HepG2 (cell line): ENCODE measurements around the gene NT5C3B. TPM values are rescaled to one million over a fixed set of nuclear protein-coding genes. Genes with fewer than 3 reads are reported as not detected.

ENCODE experiments used
- DPF2 ChIP-seq: sonication (generic); formaldehyde crosslinking; IDR thresholded peaks from 2 replicates; pipeline ENCODE4 v1.4.0; 2020; ENCODE audit warnings: mild to moderate bottlenecking, low read depth, missing genetic modification reagents, borderline replicate concordance
- EHMT2 ChIP-seq: fragments of 200-600 bp; sonication (generic); IDR thresholded peaks from 2 replicates; pipeline ENCODE4 v1.7.0; 2017; ENCODE audit warnings: antibody characterized with exemption, low read depth, low read length, borderline replicate concordance
- FOXC1 ChIP-seq: sonication (generic); formaldehyde crosslinking; IDR thresholded peaks from 2 replicates; pipeline ENCODE4 v1.8.0; 2022; ENCODE audit warnings: mild to moderate bottlenecking, missing genetic modification reagents, borderline replicate concordance
- JUND ChIP-seq: sonication (generic); formaldehyde crosslinking; IDR thresholded peaks from 2 replicates; pipeline ENCODE4 v1.8.0; 2022; ENCODE audit warnings: mild to moderate bottlenecking, missing genetic modification reagents
- KAT8 ChIP-seq: IDR thresholded peaks from 2 replicates; pipeline ENCODE4 v1.6.1; 2016; ENCODE audit warnings: missing genetic modification reagents, missing compliant biosample characterization
- NFRKB ChIP-seq: fragments of 450-650 bp; IDR thresholded peaks from 2 replicates; pipeline ENCODE4 v1.6.1; 2017
- SRY ChIP-seq: sonication (generic); formaldehyde crosslinking; IDR thresholded peaks from 2 replicates; pipeline ENCODE4 v1.8.0; 2022; ENCODE audit warnings: mild to moderate bottlenecking, missing genetic modification reagents
- ZEB1 ChIP-seq: IDR thresholded peaks from 2 replicates; pipeline ENCODE4 v1.6.1; 2012; ENCODE audit warnings: mild to moderate bottlenecking, low read depth, inconsistent platforms; ENCODE audit not compliant: insufficient replicate concordance
- ZIK1 ChIP-seq: sonication (generic); formaldehyde crosslinking; IDR thresholded peaks from 2 replicates; pipeline ENCODE4 v1.5.0; 2020; ENCODE audit warnings: mild to moderate bottlenecking, low read depth, missing genetic modification reagents, borderline replicate concordance
- ZNF160 ChIP-seq: sonication (generic); formaldehyde crosslinking; IDR thresholded peaks from 2 replicates; pipeline ENCODE4 v1.8.0; 2022; ENCODE audit warnings: mild to moderate bottlenecking, inconsistent platforms, missing genetic modification reagents
- ZNF331 ChIP-seq: sonication (generic); formaldehyde crosslinking; IDR thresholded peaks from 2 replicates; pipeline ENCODE4 v1.4.0; 2020; ENCODE audit warnings: missing genetic modification reagents
- ZNF335 ChIP-seq: sonication (generic); formaldehyde crosslinking; IDR thresholded peaks from 2 replicates; pipeline ENCODE4 v1.4.0; 2020; ENCODE audit warnings: missing genetic modification reagents
- ZNF747 ChIP-seq: sonication (generic); formaldehyde crosslinking; IDR thresholded peaks from 2 replicates; pipeline ENCODE4 v1.8.1; 2023; ENCODE audit warnings: missing genetic modification reagents, mild to moderate bottlenecking, borderline replicate concordance
- ZNF841 ChIP-seq: sonication (generic); formaldehyde crosslinking; IDR thresholded peaks from 2 replicates; pipeline ENCODE4 v1.8.1; 2023; ENCODE audit warnings: missing genetic modification reagents, borderline replicate concordance
- ZSCAN31 ChIP-seq: sonication (generic); formaldehyde crosslinking; IDR thresholded peaks from 2 replicates; pipeline ENCODE4 v1.5.0; 2020; ENCODE audit warnings: low read depth, mild to moderate bottlenecking, missing genetic modification reagents
- ZSCAN9 ChIP-seq: IDR thresholded peaks from 2 replicates; pipeline ENCODE4 v1.6.1; 2016; ENCODE audit warnings: borderline replicate concordance
- polyA plus RNA-seq, 8 experiments: library from polyadenylated mRNA; depleted of rRNA in 3 of 8; stranded (reverse) in 7 of 8; unstranded in 1 of 8; fragments of >200 nt; fragmentation: Illumina TruSeq in 4 of 8; extraction: Trizol in 4 of 8; gene quantifications; 2 replicates each; pipeline versions ENCODE4 v1.2.1 to v1.2.3, GENCODE V29; 2011 to 2016; ENCODE audit warnings: low read depth in 4 of 8, missing spikeins in 1 of 8, mixed read lengths in 1 of 8; ENCODE audit not compliant: insufficient read depth in 1 of 8
- total RNA-seq, 5 experiments: library from RNA; depleted of rRNA; stranded (reverse); fragments of >200 nt; fragmentation: Illumina TruSeq; extraction: Trizol; gene quantifications; 2 replicates each; pipeline ENCODE4 v1.2.3, GENCODE V29; 2016; ENCODE audit warnings: low read depth in 1 of 5
- TF ChIP-seq, protein P1 (sequence below): sonication (generic); formaldehyde crosslinking; IDR thresholded peaks from 2 replicates; pipeline ENCODE4 v1.4.0; 2020; ENCODE audit warnings: missing genetic modification reagents, borderline replicate concordance
- TF ChIP-seq, protein P2 (sequence below): sonication (generic); formaldehyde crosslinking; conservative IDR thresholded peaks from 2 replicates; pipeline ENCODE4 v1.5.0; 2020; ENCODE audit warnings: missing genetic modification reagents
- TF ChIP-seq, protein P3 (sequence below): sonication (generic); formaldehyde crosslinking; IDR thresholded peaks from 2 replicates; pipeline ENCODE4 v1.8.1; 2023; ENCODE audit warnings: missing genetic modification reagents, inconsistent platforms, borderline replicate concordance
- TF ChIP-seq, protein P4 (sequence below): sonication (generic); formaldehyde crosslinking; IDR thresholded peaks from 2 replicates; pipeline ENCODE4 v1.8.0; 2022; ENCODE audit warnings: mild to moderate bottlenecking, missing genetic modification reagents, borderline replicate concordance
- TF ChIP-seq, protein P5 (sequence below): sonication (generic); formaldehyde crosslinking; conservative IDR thresholded peaks from 2 replicates; pipeline ENCODE4 v1.4.0; 2020; ENCODE audit warnings: missing genetic modification reagents

Gene NT5C3B
- total and polyA plus RNA-seq, 2 of the 13 experiments (the other 11 are each of a cell fraction or from before 2014, with no cell fraction given) = 104 to 126 TPM

DNA sequence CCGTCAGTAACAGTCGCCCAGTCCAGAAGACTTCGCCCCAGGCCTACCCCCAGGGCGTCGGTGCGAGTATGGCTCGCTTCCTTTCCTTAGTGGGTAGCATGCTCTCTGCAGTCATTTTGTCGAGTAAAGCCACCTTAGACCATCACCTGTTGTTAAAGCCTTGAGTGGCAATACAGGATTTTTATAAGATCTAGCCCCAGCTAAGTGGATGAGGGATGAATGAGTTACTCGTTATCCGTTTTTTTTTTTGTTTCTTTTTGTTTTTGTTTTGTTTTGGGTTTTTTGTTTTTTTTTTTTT is 29.5 kb upstream of the NT5C3B start (continued):
- TF ChIP-seq EHMT2 = no peak
- no peak for TF ChIP-seq NFRKB
- TF ChIP-seq ZNF335 = no peak
- TF ChIP-seq DPF2 (CRISPR knock-in tag) = no peak
- peak; percentile 15; the same call in 1 of the 2 replicates for TF ChIP-seq ZNF331
- TF ChIP-seq ZSCAN31 (CRISPR knock-in tag) = no peak
- TF ChIP-seq ZIK1 (CRISPR knock-in tag) = no peak
- peak; percentile 12; the same call in 1 of the 2 replicates for TF ChIP-seq ZSCAN9 (CRISPR knock-in tag)
- no peak for TF ChIP-seq JUND (CRISPR knock-in tag)
- TF ChIP-seq, protein P1, sequence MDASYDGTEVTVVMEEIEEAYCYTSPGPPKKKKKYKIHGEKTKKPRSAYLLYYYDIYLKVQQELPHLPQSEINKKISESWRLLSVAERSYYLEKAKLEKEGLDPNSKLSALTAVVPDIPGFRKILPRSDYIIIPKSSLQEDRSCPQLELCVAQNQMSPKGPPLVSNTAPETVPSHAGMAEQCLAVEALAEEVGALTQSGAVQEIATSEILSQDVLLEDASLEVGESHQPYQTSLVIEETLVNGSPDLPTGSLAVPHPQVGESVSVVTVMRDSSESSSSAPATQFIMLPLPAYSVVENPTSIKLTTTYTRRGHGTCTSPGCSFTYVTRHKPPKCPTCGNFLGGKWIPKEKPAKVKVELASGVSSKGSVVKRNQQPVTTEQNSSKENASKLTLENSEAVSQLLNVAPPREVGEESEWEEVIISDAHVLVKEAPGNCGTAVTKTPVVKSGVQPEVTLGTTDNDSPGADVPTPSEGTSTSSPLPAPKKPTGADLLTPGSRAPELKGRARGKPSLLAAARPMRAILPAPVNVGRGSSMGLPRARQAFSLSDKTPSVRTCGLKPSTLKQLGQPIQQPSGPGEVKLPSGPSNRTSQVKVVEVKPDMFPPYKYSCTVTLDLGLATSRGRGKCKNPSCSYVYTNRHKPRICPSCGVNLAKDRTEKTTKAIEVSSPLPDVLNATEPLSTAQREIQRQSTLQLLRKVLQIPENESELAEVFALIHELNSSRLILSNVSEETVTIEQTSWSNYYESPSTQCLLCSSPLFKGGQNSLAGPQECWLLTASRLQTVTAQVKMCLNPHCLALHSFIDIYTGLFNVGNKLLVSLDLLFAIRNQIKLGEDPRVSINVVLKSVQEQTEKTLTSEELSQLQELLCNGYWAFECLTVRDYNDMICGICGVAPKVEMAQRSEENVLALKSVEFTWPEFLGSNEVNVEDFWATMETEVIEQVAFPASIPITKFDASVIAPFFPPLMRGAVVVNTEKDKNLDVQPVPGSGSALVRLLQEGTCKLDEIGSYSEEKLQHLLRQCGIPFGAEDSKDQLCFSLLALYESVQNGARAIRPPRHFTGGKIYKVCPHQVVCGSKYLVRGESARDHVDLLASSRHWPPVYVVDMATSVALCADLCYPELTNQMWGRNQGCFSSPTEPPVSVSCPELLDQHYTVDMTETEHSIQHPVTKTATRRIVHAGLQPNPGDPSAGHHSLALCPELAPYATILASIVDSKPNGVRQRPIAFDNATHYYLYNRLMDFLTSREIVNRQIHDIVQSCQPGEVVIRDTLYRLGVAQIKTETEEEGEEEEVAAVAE = no peak
- no peak for TF ChIP-seq ZNF841
- no peak for TF ChIP-seq ZNF747 (CRISPR knock-in tag)
- TF ChIP-seq, protein P2, sequence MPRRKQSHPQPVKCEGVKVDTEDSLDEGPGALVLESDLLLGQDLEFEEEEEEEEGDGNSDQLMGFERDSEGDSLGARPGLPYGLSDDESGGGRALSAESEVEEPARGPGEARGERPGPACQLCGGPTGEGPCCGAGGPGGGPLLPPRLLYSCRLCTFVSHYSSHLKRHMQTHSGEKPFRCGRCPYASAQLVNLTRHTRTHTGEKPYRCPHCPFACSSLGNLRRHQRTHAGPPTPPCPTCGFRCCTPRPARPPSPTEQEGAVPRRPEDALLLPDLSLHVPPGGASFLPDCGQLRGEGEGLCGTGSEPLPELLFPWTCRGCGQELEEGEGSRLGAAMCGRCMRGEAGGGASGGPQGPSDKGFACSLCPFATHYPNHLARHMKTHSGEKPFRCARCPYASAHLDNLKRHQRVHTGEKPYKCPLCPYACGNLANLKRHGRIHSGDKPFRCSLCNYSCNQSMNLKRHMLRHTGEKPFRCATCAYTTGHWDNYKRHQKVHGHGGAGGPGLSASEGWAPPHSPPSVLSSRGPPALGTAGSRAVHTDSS (CRISPR knock-in tag) = 0 out of 2 replicates have a peak, but pooled peaks have one; percentile 4
- no peak for TF ChIP-seq ZEB1
- peak; percentile 29; the same call in 1 of the 2 replicates for TF ChIP-seq KAT8 (CRISPR knock-in tag)
- TF ChIP-seq, protein P3, sequence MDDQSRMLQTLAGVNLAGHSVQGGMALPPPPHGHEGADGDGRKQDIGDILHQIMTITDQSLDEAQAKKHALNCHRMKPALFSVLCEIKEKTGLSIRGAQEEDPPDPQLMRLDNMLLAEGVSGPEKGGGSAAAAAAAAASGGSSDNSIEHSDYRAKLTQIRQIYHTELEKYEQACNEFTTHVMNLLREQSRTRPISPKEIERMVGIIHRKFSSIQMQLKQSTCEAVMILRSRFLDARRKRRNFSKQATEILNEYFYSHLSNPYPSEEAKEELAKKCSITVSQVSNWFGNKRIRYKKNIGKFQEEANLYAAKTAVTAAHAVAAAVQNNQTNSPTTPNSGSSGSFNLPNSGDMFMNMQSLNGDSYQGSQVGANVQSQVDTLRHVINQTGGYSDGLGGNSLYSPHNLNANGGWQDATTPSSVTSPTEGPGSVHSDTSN = no peak
- TF ChIP-seq, protein P4, sequence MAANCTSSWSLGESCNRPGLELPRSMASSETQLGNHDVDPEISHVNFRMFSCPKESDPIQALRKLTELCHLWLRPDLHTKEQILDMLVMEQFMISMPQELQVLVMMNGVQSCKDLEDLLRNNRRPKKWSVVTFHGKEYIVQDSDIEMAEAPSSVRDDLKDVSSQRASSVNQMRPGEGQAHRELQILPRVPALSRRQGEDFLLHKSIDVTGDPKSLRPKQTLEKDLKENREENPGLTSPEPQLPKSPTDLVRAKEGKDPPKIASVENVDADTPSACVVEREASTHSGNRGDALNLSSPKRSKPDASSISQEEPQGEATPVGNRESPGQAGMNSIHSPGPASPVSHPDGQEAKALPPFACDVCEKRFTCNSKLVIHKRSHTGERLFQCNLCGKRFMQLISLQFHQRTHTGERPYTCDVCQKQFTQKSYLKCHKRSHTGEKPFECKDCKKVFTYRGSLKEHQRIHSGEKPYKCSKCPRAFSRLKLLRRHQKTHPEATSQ (CRISPR knock-in tag) = no peak
- TF ChIP-seq ZNF160 (CRISPR knock-in tag) = 0 out of 2 replicates have a peak, but pooled peaks have one; percentile 23
- no peak for TF ChIP-seq SRY (CRISPR knock-in tag)
- TF ChIP-seq, protein P5, sequence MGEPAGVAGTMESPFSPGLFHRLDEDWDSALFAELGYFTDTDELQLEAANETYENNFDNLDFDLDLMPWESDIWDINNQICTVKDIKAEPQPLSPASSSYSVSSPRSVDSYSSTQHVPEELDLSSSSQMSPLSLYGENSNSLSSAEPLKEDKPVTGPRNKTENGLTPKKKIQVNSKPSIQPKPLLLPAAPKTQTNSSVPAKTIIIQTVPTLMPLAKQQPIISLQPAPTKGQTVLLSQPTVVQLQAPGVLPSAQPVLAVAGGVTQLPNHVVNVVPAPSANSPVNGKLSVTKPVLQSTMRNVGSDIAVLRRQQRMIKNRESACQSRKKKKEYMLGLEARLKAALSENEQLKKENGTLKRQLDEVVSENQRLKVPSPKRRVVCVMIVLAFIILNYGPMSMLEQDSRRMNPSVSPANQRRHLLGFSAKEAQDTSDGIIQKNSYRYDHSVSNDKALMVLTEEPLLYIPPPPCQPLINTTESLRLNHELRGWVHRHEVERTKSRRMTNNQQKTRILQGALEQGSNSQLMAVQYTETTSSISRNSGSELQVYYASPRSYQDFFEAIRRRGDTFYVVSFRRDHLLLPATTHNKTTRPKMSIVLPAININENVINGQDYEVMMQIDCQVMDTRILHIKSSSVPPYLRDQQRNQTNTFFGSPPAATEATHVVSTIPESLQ (CRISPR knock-in tag) = no peak
- TF ChIP-seq FOXC1 (CRISPR knock-in tag) = peak; percentile 6; the same call in 1 of the 2 replicates
